Left ventricle myocardium inferior (tissue), 1 donor: ENCODE results near the gene CDK6. TPM values are rescaled to one million over a fixed set of nuclear protein-coding genes. Genes with fewer than 3 reads are reported as not detected.

Source experiments
- DNase-seq: peaks from one replicate; pipeline ENCODE4 v3.0.0-alpha.2; 2020
- H3K27ac ChIP-seq: fragments of 200-600 bp; replicated peaks from 2 replicates; pipeline ENCODE4 v1.8.0; 2021
- H3K27me3 ChIP-seq: fragments of 200-600 bp; 2 replicates; pipeline ENCODE4 v1.8.0; 2021; ENCODE audit warnings: low read depth
- H3K36me3 ChIP-seq: fragments of 200-600 bp; 2 replicates; pipeline ENCODE4 v1.8.0; 2021
- H3K4me1 ChIP-seq: fragments of 200-600 bp; 2 replicates; pipeline ENCODE4 v1.8.0; 2021
- H3K4me3 ChIP-seq: fragments of 200-600 bp; 2 replicates; pipeline ENCODE4 v1.8.0; 2021; ENCODE audit warnings: mild to moderate bottlenecking, moderate library complexity
- H3K9me3 ChIP-seq: fragments of 200-600 bp; replicated peaks from 2 replicates; pipeline ENCODE4 v1.8.0; 2021
- intact Hi-C: fragments of 100-400 bp; cut with micrococcal nuclease; formaldehyde crosslinking; loops from one replicate; pipeline ENCODE4 v1.11.0; 2022
- total RNA-seq: library from RNA; stranded (reverse); fragmentation: NEBNext Ultra II Directional; extraction: Animal tissue kit (Norgen Biotek cat#: 25700); gene quantifications from one replicate; pipeline ENCODE4 v1.2.1, GENCODE V29; 2021
- TF ChIP-seq, protein P1 (sequence below): fragments of 200-600 bp; IDR thresholded peaks from 2 replicates; pipeline ENCODE4 v1.8.0; 2021; ENCODE audit warnings: antibody characterized with exemption, mild to moderate bottlenecking, borderline replicate concordance
- donor health status: DM: no; HTN: yes; CAD: no; lungs with severe emphysema.

CDK6 gene
- total RNA-seq, 1 donor from 2014 or later, result 16.5 TPM

DNA sequence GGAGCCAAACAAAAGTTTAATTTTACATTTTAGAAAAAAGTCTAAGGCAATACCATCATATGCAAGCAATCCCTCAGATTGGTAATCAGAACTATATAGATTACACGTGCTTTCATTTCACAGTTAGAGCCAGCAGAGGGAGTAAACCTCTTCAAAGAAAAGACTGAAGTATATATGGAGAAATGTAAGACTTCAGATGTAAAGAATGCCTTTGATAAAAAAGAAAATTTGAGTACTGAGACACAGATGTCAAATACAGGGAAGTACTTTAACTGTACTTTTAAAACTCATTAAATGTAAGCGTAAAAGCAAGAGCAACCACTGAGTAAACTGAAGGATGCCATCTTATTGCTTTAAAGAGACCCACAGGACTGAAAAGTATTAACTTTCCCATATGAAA, 144.8 kb downstream of the CDK6 start:
- DNase-seq, result no peak
- intact Hi-C loops, result loop anchor here (10.0 kb wide), 1 partner anchor 67 kb away; no protein-coding TSS in a partner anchor
- H3K27me3 ChIP-seq, result no peaks in the 10 kb centered on the region
- TF ChIP-seq, protein P1, sequence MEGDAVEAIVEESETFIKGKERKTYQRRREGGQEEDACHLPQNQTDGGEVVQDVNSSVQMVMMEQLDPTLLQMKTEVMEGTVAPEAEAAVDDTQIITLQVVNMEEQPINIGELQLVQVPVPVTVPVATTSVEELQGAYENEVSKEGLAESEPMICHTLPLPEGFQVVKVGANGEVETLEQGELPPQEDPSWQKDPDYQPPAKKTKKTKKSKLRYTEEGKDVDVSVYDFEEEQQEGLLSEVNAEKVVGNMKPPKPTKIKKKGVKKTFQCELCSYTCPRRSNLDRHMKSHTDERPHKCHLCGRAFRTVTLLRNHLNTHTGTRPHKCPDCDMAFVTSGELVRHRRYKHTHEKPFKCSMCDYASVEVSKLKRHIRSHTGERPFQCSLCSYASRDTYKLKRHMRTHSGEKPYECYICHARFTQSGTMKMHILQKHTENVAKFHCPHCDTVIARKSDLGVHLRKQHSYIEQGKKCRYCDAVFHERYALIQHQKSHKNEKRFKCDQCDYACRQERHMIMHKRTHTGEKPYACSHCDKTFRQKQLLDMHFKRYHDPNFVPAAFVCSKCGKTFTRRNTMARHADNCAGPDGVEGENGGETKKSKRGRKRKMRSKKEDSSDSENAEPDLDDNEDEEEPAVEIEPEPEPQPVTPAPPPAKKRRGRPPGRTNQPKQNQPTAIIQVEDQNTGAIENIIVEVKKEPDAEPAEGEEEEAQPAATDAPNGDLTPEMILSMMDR, result peak; percentile 71
- peaks cover 24% of the 10 kb centered on the region for H3K4me1 ChIP-seq
- no peaks in the 10 kb centered on the region for H3K9me3 ChIP-seq
- no peaks in the 10 kb centered on the region for H3K36me3 ChIP-seq
- H3K27ac ChIP-seq, result peak overlapping the region; percentile 10
- no peak overlapping the region for H3K4me3 ChIP-seq

DNA sequence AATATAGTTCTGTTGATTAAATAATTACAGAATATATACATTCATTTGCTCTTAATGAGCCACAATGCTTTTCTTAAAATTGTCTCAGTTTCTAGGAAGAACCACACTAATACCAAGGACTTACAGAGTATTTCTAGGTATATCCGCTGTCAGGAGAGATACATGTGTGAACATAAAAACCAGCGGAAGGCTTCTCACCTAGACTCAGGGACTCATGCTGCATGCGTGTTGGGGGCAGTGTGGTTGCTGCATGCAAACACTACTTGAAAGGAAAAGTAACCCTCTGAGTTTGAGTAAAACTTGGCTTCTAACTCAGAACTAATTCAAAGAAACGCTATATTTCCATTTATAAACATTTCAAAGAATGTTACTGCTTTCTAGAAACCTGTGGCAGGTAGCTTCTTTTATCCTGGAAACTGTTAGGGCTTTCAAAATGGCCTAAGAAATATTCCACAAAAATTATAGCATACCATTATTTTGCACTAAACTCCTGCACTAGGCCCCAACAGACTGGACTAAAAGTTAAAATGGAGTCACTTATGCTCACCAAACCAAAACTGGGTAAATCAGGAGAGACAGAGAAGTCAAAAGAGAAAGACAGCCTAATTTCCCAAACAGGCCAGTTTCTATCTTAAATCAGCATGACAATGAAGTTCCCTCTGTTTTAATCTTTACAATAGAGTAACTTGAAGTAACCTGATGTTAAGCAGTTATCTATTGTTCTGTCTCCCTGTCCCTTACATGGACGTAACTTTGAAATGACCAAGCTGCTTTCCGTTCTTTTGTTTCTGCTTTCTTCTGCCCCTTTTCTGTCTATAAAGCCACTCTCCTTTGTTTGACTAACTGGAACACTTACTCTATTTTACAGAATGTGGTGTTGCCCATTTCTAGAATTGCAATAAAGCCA, 151.0 kb downstream of the CDK6 start:
- Histone ChIP-seq H3K27ac (no peak overlapping the region), H3K4me1 (peaks cover 44% of the 10 kb centered on the region), H3K36me3 (no peaks in the 10 kb centered on the region), H3K4me3 (no peak overlapping the region), H3K9me3 (no peaks in the 10 kb centered on the region), H3K27me3 (no peaks in the 10 kb centered on the region)
- intact Hi-C loops, result loop anchor here (10.0 kb wide), 1 partner anchor 369 kb away; no protein-coding TSS in a partner anchor
- TF ChIP-seq, protein P1, result no peak
- DNase-seq, result no peak

GRCh38 chr7:92684274-92684673, 152.1 kb downstream of the CDK6 start:
- DNase-seq, result no peak
- no peak overlapping the region for H3K27ac ChIP-seq

DNA sequence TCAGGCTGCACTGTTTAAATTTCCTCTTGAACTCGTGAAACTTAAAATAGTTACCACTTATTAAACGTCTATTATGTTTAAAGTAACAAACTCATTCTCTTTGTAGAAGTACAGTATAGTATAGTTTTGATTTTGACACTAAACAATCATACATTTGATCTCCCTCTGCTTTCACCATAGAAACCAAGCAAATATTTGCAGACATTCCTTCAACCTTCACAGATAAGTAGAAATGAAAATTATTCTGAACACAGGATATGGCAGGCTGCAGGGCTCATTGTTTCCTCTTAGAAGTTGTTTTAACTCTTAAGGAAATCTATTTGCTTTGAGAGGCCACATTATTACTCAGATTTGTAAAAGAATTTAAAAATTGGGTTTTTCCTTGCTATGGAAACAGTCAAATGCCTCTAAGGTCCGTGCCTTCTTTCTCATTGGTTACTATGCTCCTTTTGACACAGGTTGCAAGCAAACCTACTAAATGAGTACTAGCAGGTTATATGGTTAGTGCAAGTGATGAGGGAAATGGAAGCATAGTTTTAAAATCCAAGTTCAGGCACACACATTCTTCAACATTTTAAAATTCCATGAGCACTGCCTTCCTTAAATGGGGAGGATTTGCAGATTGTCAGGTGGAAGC, 153.4 kb downstream of the CDK6 start:
- Histone ChIP-seq H3K27ac (no peak overlapping the region), H3K4me3 (no peak overlapping the region), H3K4me1 (peaks cover 51% of the 10 kb centered on the region), H3K27me3 (no peaks in the 10 kb centered on the region), H3K9me3 (no peaks in the 10 kb centered on the region), H3K36me3 (no peaks in the 10 kb centered on the region)
- intact Hi-C loops, result loop anchor here (10.0 kb wide), 1 partner anchor 372 kb away; no protein-coding TSS in a partner anchor
- no peak for DNase-seq
- TF ChIP-seq, protein P1, result no peak

More at GRCh38 chr7:92684274-92684673, 152.1 kb downstream of the CDK6 start:
- intact Hi-C loops, result loop anchor here (10.0 kb wide), 1 partner anchor 371 kb away; no protein-coding TSS in a partner anchor
- no peak overlapping the region for H3K4me3 ChIP-seq
- no peaks in the 10 kb centered on the region for H3K36me3 ChIP-seq
- TF ChIP-seq, protein P1, result no peak
- H3K27me3 ChIP-seq, result no peaks in the 10 kb centered on the region
- peaks cover 44% of the 10 kb centered on the region for H3K4me1 ChIP-seq
- no peaks in the 10 kb centered on the region for H3K9me3 ChIP-seq

DNA sequence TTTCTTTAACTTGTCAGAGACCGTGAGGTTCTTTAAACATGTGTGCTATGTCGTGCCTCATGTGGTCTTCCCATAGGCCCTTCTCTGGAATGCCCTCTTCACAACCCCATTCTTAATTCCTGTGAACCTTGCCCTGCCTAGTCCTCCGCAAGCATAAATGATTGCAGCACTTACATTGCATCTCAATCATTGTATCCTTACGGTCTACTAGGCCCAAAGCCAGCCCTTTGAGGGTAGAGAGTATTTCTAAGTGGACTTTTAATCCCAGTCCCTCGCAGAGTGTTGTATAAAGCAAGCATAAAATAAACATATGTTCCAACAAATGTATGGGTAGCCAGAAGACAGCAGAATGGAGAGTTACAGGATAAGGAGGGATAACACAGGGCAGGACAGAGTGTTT, 154.0 kb downstream of the CDK6 start:
- Histone ChIP-seq H3K4me1 (peaks cover 51% of the 10 kb centered on the region), H3K27me3 (no peaks in the 10 kb centered on the region), H3K9me3 (no peaks in the 10 kb centered on the region), H3K4me3 (no peak overlapping the region), H3K36me3 (no peaks in the 10 kb centered on the region), H3K27ac (no peak overlapping the region)
- TF ChIP-seq, protein P1, result no peak
- intact Hi-C loops, result loop anchor here (10.0 kb wide), 1 partner anchor 372 kb away; no protein-coding TSS in a partner anchor
- no peak for DNase-seq
